GM12892 (cell line): Measurements from ENCODE around the gene SPANXA2.

Experiments
- POLR2A ChIP-seq: IDR thresholded peaks from 2 replicates; pipeline ENCODE4 v1.6.1; 2011; ENCODE audit warnings: low read depth, low read length, control low read depth
- POLR2AphosphoS5 ChIP-seq: IDR thresholded peaks from 2 replicates; pipeline ENCODE4 v1.6.1; 2011; ENCODE audit warnings: low read depth, low read length, control low read depth
- TAF1 ChIP-seq: IDR thresholded peaks from 2 replicates; pipeline ENCODE4 v1.6.1; 2011; ENCODE audit warnings: low read depth, mild to moderate bottlenecking, control low read depth, low read length, borderline replicate concordance

DNA sequence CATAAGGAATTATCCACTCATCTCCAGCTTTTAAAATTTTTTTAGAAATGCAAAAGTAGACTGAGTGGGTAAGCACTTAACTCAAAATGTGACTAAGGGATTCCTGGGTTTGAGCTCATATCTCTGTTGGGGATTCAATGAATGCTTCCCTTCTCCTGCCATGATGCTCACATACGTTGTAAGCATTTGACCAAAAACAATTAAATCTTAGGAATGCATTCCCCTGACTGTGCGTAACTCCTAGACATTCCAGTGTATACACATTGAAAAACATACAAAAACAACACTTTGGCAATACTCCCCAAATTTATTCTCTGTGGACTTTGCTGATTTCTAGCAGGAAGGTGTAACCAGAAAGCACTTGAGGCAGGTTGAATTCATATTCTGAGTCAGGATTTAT is 29.8 kb downstream of the SPANXA2 start:
- TF ChIP-seq POLR2A (no peak), POLR2AphosphoS5 (no peak), TAF1 (no peak)
